ENCODE data around the gene COL23A1.

GRCh38 chr5:178532666-178533065 lies 57.5 kb downstream of the COL23A1 start:
- TF ChIP-seq, protein P1, sequence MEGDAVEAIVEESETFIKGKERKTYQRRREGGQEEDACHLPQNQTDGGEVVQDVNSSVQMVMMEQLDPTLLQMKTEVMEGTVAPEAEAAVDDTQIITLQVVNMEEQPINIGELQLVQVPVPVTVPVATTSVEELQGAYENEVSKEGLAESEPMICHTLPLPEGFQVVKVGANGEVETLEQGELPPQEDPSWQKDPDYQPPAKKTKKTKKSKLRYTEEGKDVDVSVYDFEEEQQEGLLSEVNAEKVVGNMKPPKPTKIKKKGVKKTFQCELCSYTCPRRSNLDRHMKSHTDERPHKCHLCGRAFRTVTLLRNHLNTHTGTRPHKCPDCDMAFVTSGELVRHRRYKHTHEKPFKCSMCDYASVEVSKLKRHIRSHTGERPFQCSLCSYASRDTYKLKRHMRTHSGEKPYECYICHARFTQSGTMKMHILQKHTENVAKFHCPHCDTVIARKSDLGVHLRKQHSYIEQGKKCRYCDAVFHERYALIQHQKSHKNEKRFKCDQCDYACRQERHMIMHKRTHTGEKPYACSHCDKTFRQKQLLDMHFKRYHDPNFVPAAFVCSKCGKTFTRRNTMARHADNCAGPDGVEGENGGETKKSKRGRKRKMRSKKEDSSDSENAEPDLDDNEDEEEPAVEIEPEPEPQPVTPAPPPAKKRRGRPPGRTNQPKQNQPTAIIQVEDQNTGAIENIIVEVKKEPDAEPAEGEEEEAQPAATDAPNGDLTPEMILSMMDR (IDR thresholded peaks at IDR 0.05) = no peak
- TF ChIP-seq, protein P2, sequence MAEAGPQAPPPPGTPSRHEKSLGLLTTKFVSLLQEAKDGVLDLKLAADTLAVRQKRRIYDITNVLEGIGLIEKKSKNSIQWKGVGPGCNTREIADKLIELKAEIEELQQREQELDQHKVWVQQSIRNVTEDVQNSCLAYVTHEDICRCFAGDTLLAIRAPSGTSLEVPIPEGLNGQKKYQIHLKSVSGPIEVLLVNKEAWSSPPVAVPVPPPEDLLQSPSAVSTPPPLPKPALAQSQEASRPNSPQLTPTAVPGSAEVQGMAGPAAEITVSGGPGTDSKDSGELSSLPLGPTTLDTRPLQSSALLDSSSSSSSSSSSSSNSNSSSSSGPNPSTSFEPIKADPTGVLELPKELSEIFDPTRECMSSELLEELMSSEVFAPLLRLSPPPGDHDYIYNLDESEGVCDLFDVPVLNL (CRISPR knock-in tag; IDR thresholded peaks at IDR 0.05; ENCODE audit: borderline replicate concordance, low read depth) = no peak
- TF ChIP-seq ZNF671 (CRISPR knock-in tag; IDR thresholded peaks at IDR 0.05) = no peak
- TF ChIP-seq USF1 (CRISPR knock-in tag; IDR thresholded peaks at IDR 0.05) = no peak
- TF ChIP-seq ZNF121 (CRISPR knock-in tag; IDR thresholded peaks at IDR 0.05) = no peak
- TF ChIP-seq, protein P3, sequence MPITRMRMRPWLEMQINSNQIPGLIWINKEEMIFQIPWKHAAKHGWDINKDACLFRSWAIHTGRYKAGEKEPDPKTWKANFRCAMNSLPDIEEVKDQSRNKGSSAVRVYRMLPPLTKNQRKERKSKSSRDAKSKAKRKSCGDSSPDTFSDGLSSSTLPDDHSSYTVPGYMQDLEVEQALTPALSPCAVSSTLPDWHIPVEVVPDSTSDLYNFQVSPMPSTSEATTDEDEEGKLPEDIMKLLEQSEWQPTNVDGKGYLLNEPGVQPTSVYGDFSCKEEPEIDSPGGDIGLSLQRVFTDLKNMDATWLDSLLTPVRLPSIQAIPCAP (CRISPR knock-in tag; IDR thresholded peaks at IDR 0.05) = no peak
- TF ChIP-seq JUN (CRISPR knock-in tag; IDR thresholded peaks at IDR 0.05) = no peak
- TF ChIP-seq, protein P4, sequence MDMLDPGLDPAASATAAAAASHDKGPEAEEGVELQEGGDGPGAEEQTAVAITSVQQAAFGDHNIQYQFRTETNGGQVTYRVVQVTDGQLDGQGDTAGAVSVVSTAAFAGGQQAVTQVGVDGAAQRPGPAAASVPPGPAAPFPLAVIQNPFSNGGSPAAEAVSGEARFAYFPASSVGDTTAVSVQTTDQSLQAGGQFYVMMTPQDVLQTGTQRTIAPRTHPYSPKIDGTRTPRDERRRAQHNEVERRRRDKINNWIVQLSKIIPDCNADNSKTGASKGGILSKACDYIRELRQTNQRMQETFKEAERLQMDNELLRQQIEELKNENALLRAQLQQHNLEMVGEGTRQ (CRISPR knock-in tag; IDR thresholded peaks at IDR 0.05) = no peak
- TF ChIP-seq CREM (CRISPR knock-in tag; IDR thresholded peaks at IDR 0.05) = no peak
- TF ChIP-seq, protein P5, sequence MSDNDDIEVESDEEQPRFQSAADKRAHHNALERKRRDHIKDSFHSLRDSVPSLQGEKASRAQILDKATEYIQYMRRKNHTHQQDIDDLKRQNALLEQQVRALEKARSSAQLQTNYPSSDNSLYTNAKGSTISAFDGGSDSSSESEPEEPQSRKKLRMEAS (CRISPR knock-in tag; IDR thresholded peaks at IDR 0.05) = no peak
